Osteoblast (primary cell): ENCODE data around the gene IGSF9B. TPM values are rescaled to one million over a fixed set of nuclear protein-coding genes. Genes with fewer than 3 reads are reported as not detected.

Experiments used
- DNase-seq: peaks from one replicate; pipeline ENCODE4 v3.0.0; 2011; ENCODE audit warnings: low spot score, mixed read lengths; ENCODE audit not compliant: insufficient read length; ENCODE audit errors: missing footprints
- H2AFZ ChIP-seq: 2 replicates; pipeline ENCODE4 v1.6.0; 2011; ENCODE audit warnings: mild to moderate bottlenecking, low read length
- H3K27ac ChIP-seq: 2 replicates; pipeline ENCODE4 v1.5.1; 2011; ENCODE audit warnings: mild to moderate bottlenecking, low read depth, low read length, moderate library complexity
- H3K27me3 ChIP-seq: 2 replicates; pipeline ENCODE4 v1.6.0; 2012; ENCODE audit warnings: mild to moderate bottlenecking, control low read depth, inconsistent platforms, low read length, moderate library complexity; ENCODE audit not compliant: insufficient read depth
- H3K36me3 ChIP-seq: 2 replicates; pipeline ENCODE4 v1.5.1; 2011; ENCODE audit warnings: mild to moderate bottlenecking, low read length, control low read depth, moderate library complexity; ENCODE audit not compliant: insufficient read depth
- H3K4me1 ChIP-seq: 2 replicates; pipeline ENCODE4 v1.5.1; 2011; ENCODE audit warnings: mild to moderate bottlenecking, low read length, control low read depth, moderate library complexity; ENCODE audit not compliant: insufficient read depth
- H3K4me2 ChIP-seq: 2 replicates; pipeline ENCODE4 v1.6.0; 2011; ENCODE audit warnings: mild to moderate bottlenecking, low read length; ENCODE audit not compliant: insufficient read depth
- H3K4me3 ChIP-seq: fragments of 200-600 bp; sonication (generic); 3 replicates; pipeline ENCODE4 v1.5.1; 2012; ENCODE audit warnings: mild to moderate bottlenecking, low read length, inconsistent platforms; ENCODE audit not compliant: insufficient read depth
- H3K79me2 ChIP-seq: 2 replicates; pipeline ENCODE4 v1.6.0; 2012; ENCODE audit warnings: mild to moderate bottlenecking, low read length, control low read depth, inconsistent platforms; ENCODE audit not compliant: insufficient read depth
- H3K9me3 ChIP-seq: 2 replicates; pipeline ENCODE4 v1.5.1; 2011; ENCODE audit warnings: low read depth, low read length, control low read depth
- H4K20me1 ChIP-seq: 2 replicates; pipeline ENCODE4 v1.6.0; 2012; ENCODE audit warnings: mild to moderate bottlenecking, low read length, control low read depth; ENCODE audit not compliant: insufficient read depth
- total RNA-seq: library from RNA; depleted of rRNA; stranded (reverse); fragments of >200 nt; gene quantifications from 2 replicates; pipeline ENCODE4 v1.2.3, GENCODE V29; 2012
- TF ChIP-seq, protein P1 (sequence below): IDR thresholded peaks from 2 replicates; pipeline ENCODE4 v1.5.1; 2011; ENCODE audit warnings: mild to moderate bottlenecking, low read depth, low read length, moderate library complexity; ENCODE audit errors: extremely low read depth

IGSF9B gene
- total RNA-seq, 1 donor: 0.36 TPM

- Histone ChIP-seq H3K79me2 (no peaks in the 10 kb centered on the region), H3K36me3 (no peaks in the 10 kb centered on the region), H3K9me3 (peaks cover under 1% of the 10 kb centered on the region), H3K27ac (no peak overlapping the region), H3K4me2 (no peak overlapping the region), H3K4me3 (no peak overlapping the region), H3K4me1 (no peaks in the 10 kb centered on the region), H4K20me1 (no peaks in the 10 kb centered on the region), H2AFZ (no peak overlapping the region), H3K27me3 (no peaks in the 10 kb centered on the region)
- no peak for DNase-seq
- TF ChIP-seq, protein P1, sequence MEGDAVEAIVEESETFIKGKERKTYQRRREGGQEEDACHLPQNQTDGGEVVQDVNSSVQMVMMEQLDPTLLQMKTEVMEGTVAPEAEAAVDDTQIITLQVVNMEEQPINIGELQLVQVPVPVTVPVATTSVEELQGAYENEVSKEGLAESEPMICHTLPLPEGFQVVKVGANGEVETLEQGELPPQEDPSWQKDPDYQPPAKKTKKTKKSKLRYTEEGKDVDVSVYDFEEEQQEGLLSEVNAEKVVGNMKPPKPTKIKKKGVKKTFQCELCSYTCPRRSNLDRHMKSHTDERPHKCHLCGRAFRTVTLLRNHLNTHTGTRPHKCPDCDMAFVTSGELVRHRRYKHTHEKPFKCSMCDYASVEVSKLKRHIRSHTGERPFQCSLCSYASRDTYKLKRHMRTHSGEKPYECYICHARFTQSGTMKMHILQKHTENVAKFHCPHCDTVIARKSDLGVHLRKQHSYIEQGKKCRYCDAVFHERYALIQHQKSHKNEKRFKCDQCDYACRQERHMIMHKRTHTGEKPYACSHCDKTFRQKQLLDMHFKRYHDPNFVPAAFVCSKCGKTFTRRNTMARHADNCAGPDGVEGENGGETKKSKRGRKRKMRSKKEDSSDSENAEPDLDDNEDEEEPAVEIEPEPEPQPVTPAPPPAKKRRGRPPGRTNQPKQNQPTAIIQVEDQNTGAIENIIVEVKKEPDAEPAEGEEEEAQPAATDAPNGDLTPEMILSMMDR: no peak
Measured at GRCh38 chr11:133901999-133902398, 54.8 kb downstream of the IGSF9B start.

GRCh38 chr11:133901316-133901715, 55.5 kb downstream of the IGSF9B start:
- H3K4me1 ChIP-seq: no peaks in the 10 kb centered on the region
- no peaks in the 10 kb centered on the region for H3K27me3 ChIP-seq
- no peak overlapping the region for H3K27ac ChIP-seq
- no peaks in the 10 kb centered on the region for H3K36me3 ChIP-seq
- TF ChIP-seq, protein P1: no peak
- DNase-seq: no peak
- H3K4me2 ChIP-seq: no peak overlapping the region
- H3K4me3 ChIP-seq: no peak overlapping the region
- H3K79me2 ChIP-seq: no peaks in the 10 kb centered on the region
- no peak overlapping the region for H2AFZ ChIP-seq
- H4K20me1 ChIP-seq: no peaks in the 10 kb centered on the region
- H3K9me3 ChIP-seq: no peaks in the 10 kb centered on the region

GRCh38 chr11:133900176-133901105, 56.3 kb downstream of the IGSF9B start:
- Histone ChIP-seq H4K20me1 (no peaks in the 10 kb centered on the region), H2AFZ (no peak overlapping the region), H3K27me3 (no peaks in the 10 kb centered on the region), H3K27ac (no peak overlapping the region), H3K36me3 (no peaks in the 10 kb centered on the region), H3K4me2 (no peak overlapping the region), H3K4me3 (no peak overlapping the region), H3K79me2 (no peaks in the 10 kb centered on the region), H3K9me3 (no peaks in the 10 kb centered on the region), H3K4me1 (no peaks in the 10 kb centered on the region)
- no peak for DNase-seq
- TF ChIP-seq, protein P1: no peak

GRCh38 chr11:133898770-133899115, 58.0 kb downstream of the IGSF9B start:
- no peak overlapping the region for H2AFZ ChIP-seq
- no peak for DNase-seq
- H3K27me3 ChIP-seq: no peaks in the 10 kb centered on the region
- no peaks in the 10 kb centered on the region for H3K9me3 ChIP-seq
- H4K20me1 ChIP-seq: no peaks in the 10 kb centered on the region
- H3K79me2 ChIP-seq: no peaks in the 10 kb centered on the region
- TF ChIP-seq, protein P1: no peak
- no peaks in the 10 kb centered on the region for H3K36me3 ChIP-seq
- H3K4me3 ChIP-seq: no peak overlapping the region
- no peaks in the 10 kb centered on the region for H3K4me1 ChIP-seq
- no peak overlapping the region for H3K27ac ChIP-seq
- no peak overlapping the region for H3K4me2 ChIP-seq
